Heart left ventricle (tissue), 13 donors: ENCODE data around the gene ATP6V0E2.

ENCODE experiments used
- CTCF ChIP-seq, 12 donors: fragments of 200-600 bp; sonication (generic) in 4 of 12; IDR thresholded peaks; one replicate each; pipeline versions ENCODE4 v1.5.0 to v1.8.0; 2018 to 2022; ENCODE audit warnings: antibody characterized with exemption in 12 of 12, mild to moderate bottlenecking in 5 of 12
- POLR2A ChIP-seq, 2 donors: fragments of 450-650 bp; IDR thresholded peaks; one replicate each; pipeline ENCODE4 v1.6.1; 2017; ENCODE audit warnings: antibody characterized with exemption in 2 of 2, mild to moderate bottlenecking in 2 of 2, moderate library complexity in 2 of 2
- donor health status: ischemic (EF 13 %, LVEDD 7.1; RV severe dilation, severe dysfunction).
- donor health status: DM: no; HTN: yes; CAD: no.
- donor health status: DM: no; HTN: no; CAD: no.
- donor health status: ischemic (EF 25% LVEDD 6.9; RV normal size, moderate dysfunction).
- donor health status: ischemic (EF 25% LVEDD 5.7; RV mildly dilated, moderate dysfunction).
- donor health status: ischemic (EF 35%, LVEDD 5.7; RV mildly dilated, moderate dysfunction).
- donor health status: nonischemic (EF 11% LVEDD 7.7; RV severe dilation, severe dysfunction).
- donor health status: DM: yes; HTN: yes; CAD: no.
- donor health status: PGD.
- donor health status: ischemic (EF 29% LVEDD 5.4; RV normal size, mild dysfunction).
- donor health status: nonischemic (EF 23%, LVEDD 6.1; RV moderate dilation, normal function).

GRCh38 chr7:149877890-149878522 is 4.2 kb downstream of the ATP6V0E2 start:
- TF ChIP-seq CTCF (IDR thresholded peaks at IDR 0.05) (no peak), POLR2A (IDR thresholded peaks at IDR 0.05) (no peak)
